HG02840 (cell line): ENCODE measurements around the gene UROS.

Experiments
- ATAC-seq: cut with Tn5 transposase; IDR thresholded peaks from one replicate; pipeline ENCODE4 v1.9.1; 2021; ENCODE audit warnings: mild to moderate bottlenecking, moderate library complexity, moderate number of reproducible peaks; ENCODE audit not compliant: unreplicated experiment, low FRiP score

UROS gene

DNA sequence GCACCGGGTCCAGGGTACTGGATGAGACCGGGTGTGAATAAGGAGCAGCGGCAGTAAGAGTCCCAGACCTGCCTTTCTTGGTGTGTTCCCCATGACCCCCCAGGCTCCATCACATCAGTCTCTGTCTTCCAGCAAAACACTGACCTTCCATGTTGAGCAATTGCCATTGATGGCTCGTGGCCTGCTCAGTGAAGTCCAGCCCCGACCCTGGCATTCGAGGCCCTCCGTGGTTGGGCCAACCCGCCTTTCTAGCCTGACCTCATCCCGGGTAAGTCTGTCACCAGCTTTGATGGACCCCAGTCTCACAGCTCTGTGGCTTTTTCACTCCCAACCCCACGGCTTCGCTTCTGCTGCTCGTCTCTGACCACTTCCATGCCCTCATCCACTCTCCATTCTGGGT lies 53.9 kb downstream of the UROS start:
- no peak for ATAC-seq

DNA sequence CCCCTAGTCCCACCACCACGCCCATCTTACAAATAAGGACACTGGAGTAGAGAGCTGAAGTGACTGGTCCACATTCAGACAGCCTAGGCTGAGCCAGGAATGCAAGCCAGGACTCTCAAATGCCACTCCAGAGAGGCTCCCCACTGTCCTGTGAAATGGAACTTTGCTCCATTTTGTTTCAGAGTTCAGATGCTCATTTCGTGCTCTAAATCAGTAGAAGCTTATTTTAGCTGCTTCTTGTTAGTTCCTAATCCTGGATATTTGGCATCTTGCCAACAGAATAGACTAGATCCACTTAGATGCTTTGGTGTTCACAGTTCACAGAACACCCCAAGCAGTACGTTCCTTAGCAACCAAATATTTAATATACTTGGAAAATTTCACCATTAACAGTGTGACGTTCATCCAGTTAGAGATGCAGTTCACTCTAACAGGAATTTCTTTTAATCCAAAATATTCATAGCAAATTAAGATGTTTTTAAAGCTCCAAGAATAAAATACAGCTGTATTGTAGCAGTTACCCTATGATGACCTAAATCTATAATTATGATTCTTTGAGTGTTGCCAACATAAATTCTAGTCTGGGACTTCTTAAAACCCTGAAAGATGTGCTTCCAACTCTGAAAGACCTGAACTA lies 54.7 kb downstream of the UROS start:
- ATAC-seq = no peak

DNA sequence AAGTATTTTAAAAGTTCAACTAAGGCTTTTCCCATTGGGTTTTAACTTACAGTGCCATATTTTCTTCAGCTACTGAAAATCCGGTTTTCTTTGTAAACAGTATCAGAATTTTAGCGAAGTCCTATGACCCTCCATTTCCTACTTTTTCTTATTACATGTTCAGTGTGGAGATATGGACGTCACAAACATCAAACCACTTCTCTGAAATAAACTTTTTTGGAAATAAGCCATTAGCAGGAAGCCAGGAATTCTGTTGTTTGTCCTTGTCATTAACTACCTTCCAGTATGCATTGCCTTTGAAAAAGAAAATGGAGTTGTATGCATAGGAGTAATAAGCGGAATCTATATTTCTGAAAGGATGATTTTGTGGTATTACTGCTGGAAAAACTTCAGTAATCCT lies 56.5 kb downstream of the UROS start:
- no peak for ATAC-seq

DNA sequence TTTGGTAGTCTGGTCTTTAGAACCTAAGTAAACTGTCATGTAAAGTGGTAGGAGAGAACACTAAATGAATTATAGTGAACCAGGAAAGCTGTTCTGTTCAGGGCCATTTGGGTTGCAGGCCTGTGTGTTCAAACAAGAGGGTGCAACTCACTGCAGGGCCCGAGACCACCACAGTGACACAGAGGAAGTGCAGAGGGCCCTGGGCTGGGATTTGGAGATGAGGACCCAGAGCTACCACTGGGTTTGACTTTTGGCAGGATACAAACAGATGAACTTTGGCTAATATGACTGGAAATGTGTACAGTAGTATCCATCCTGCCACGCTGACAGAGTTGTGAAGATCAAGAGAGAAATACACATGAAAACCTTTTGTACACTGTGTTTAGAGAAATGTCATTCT lies 57.2 kb downstream of the UROS start:
- ATAC-seq = no peak

DNA sequence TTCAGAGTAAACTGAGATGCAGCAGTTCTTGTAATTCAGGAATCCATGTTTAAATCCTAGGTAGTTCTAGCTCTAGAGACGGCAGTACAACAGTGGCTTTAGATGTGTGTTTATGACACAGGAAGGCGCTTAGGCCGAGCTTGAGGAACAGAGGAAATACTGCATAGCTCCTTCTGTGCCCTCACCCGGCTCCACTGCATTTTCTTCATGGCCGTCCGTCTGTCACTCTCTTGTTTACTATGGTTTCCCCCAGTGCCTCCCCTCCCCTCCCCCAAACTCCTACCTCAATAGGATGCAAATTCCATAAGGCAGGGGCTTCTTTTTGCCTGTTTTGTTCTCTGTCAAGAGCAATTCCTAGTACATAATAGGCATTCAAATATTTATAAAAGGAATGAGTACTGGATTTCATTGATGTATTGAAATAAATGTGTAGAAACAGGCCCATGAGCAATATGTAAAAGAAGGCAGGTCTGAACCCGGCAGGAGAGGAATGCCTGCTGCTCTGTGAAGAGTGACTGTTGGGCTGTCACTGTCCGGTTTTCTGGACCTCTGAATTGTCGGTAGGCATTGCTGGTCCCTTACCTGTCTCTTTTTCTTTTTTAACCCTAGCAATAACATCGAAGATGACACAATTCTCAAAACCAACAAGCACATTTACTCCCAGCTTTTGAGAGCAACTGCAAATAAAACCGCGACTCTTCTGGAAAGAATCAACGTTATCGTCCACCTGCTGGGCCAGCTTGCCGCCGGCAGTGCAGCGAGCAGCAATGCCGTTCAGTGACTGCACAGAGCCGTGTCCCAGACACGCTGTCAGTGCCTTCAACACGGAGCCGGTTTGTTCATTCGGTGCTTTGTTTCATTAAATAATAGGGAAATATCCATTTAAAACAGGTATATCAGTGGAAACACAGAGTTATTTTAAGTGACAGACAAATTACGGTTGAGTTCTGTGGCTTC lies 60.1 kb downstream of the UROS start:
- no peak for ATAC-seq

DNA sequence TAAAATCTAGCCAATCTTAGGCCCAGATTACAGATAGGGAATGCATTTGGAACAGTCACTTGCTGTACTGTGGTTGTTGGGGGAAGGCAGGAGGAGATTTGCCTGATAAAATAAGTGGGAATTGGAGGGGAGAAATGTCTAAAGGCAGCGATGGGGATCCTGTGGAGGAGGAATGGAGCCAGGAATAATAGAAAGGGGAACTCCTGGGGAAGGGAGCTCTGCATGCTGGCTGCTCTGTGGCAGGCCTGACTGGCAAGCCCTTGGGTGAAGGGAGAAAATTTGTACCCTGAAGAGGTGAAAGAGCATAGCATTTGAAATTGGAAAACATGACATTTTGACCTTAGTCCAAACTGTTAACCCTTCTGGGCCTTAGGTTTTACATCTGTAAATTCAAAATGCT lies 61.1 kb downstream of the UROS start:
- no peak for ATAC-seq

DNA sequence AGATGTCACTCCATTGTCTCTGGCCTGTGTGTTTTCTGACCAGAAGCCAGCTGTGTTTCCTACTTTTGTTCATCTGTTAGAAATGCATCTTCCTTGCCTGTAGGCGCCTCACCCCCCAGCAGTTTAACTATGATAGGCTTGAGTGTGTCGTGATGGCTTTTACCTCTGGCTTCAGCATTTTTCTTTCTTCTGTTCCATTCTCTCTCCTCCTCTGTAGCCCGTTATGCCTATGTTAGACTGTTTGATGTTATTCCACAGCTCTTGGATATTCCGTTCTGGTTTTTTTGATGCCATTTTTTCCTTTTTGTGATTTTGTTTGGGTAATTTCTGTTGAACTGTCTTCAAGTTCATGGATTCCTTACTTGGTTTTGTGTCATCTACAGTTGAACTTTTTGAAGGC lies 65.3 kb downstream of the UROS start:
- no peak for ATAC-seq

DNA sequence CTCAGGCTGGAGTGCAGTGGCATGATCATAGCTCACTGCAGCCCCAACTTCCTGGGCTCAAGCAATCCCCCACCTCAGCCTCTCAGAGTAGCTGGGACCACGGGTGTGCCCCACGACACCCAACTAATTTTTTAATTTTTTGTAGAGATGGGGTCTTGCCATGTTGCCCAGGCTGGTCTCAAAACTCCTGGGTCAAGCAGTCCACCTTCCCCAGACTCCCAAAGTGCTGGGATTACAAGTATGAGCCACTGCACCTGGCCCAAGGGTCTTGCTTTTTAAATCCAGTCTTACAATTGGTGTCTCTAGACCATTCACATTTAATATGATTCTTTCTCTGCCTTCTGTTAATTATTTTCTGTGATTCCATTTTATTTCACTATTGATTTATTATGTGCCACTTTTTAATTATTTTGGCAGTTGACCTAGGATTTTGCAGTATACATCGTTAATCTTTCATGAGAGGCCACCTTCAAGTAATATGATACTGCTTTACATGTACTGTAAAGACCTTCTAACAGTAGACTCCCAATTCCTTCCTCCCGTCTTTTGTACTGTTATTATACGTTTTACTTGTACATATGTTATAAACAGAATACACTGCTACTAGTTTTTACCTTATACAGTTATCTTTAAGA lies 66.1 kb downstream of the UROS start:
- ATAC-seq = no peak

DNA sequence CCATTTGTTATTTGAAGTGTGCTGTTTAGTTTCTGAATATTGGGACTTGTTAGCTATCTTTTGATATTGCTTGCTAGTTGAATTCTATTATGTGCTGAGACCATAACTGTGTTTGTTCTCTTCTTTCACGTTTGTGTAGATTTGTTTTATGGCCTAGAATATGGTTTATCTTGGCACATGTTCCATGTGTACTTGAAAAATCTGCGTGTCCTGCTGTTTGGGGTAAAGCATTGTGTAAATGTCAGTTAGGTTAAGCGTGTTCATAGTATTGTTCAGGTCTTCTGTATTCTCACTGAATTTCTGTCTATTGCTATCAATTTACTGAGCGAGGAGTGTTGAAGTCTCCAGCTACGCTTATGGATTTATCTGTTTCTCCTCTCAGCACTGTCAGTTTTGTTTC lies 66.9 kb downstream of the UROS start:
- ATAC-seq = no peak

DNA sequence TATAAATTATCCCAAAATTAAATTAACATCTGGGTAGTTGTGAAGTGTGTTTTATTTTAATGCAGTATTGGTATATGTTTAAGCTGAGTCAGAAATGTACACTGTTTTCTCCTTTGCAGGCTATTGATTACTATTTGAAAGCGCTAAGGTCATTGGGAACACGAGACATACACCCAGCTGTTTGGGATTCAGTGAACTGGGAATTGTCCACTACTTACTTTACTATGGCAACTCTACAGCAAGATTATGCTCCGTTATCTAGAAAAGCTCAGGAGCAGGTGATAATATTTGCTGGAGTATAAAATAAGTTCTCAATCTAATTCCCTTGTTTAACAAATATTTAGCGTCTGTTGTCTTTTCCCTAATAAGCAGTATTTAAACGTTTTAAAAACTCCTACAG lies 75.6 kb downstream of the UROS start:
- no peak for ATAC-seq

DNA sequence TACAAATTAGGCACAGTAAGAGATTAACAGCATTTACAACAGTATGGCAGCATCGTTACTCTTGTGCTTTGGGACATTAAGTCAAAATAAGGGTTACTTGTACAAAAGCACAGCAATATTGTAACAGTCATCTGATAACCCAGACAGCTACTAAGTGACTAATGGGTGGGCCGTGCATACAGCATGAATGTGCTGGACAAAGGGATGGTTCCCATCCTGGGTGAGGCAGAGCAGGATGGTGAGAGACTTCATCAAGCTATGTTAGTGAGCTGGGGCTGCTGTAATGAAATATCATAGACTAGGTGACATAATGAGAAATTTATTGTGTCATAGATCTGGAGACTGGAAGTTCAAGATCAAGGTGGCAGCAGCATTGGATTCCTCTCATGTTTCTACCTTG lies 78.1 kb downstream of the UROS start:
- ATAC-seq = no peak

DNA sequence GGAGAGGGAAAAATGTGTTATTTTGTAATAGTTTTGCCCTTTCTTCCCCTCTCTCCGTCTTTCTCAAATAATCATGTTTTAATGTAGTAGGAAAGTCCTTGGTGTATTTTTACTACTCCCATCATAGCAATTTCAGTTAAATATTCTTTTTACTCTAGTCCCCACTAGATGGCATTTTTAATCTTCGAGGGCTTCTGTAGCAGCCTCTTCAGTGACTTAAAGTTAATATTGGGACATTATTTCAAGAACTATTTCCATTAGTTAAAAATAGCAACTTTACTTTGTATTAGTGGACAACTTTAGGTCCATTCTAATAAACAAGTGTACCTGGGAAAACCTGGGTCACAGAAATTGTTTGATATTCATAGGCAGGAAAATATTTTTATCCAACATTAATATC lies 80.6 kb downstream of the UROS start:
- ATAC-seq = no peak

DNA sequence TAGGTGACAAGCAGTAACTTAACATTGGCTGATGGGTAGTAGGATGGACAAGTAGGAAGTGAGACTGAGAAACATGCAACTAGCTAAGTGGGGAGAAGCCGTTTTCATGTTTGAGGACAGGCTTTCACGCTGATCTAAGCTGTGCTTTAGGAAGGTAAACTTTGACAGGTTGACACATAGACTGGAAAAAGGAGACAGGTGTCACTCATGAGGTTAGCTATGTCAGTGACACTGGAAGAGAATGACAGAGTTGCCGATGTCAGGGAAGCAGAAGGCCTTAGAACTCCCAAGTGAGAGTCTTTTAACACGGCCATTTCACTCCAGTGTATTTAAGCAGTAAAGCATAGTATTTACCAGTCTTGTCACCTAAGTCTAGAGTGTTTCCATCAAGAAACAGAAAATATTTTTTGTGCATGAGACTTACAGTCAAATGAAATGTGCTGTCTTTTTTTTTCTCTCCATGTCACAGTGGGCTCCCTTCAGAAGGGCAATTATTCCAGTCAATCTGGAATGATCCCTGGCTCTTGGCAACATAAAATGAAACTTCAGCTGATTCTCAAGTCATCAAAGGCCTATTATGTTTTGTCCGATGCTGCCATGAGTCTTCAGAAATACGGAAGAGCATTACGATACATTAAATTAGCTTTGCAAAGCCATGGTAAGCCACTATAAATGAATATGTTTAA lies 82.9 kb downstream of the UROS start:
- ATAC-seq = no peak
